CD4-positive, alpha-beta memory T cell (primary cell): ENCODE data around the gene ARID3A. TPM values are rescaled to one million over a fixed set of nuclear protein-coding genes. Genes with fewer than 3 reads are reported as not detected.

Source experiments
- CTCF ChIA-PET: fragments of 350-600 bp; sonication (Branson Sonifier 250); formaldehyde crosslinking; loops from one replicate; lab custom pipeline; 2021; ENCODE audit warnings: inconsistent platforms; ENCODE audit not compliant: partially characterized antibody; lab: Charles Lee
- POLR2A ChIA-PET: fragments of 350-600 bp; sonication (Branson Sonifier 250); formaldehyde crosslinking; loops from one replicate; lab custom pipeline; 2021; ENCODE audit not compliant: partially characterized antibody; lab: Charles Lee
- DNase-seq, 5 donors: peaks; one replicate each; pipeline versions ENCODE4 v3.0.0 to v3.0.0-alpha.2; 2020 to 2022; ENCODE audit warnings: mixed read lengths in 1 of 5
- H3K27ac ChIP-seq: one replicate; pipeline ENCODE4 v1.7.0; 2013; ENCODE audit warnings: low read depth, low read length
- H3K27me3 ChIP-seq: 2 replicates; pipeline ENCODE4 v1.7.0; 2013; ENCODE audit warnings: mild to moderate bottlenecking, low read length, moderate library complexity; ENCODE audit not compliant: insufficient read depth
- H3K36me3 ChIP-seq: 2 replicates; pipeline ENCODE4 v1.7.0; 2013; ENCODE audit warnings: mild to moderate bottlenecking, low read length, moderate library complexity; ENCODE audit not compliant: insufficient read depth
- H3K4me1 ChIP-seq: 2 replicates; pipeline ENCODE4 v1.7.0; 2013; ENCODE audit warnings: mild to moderate bottlenecking, low read length, moderate library complexity; ENCODE audit not compliant: insufficient read depth
- H3K4me3 ChIP-seq, 2 donors: one replicate each; pipeline ENCODE4 v1.7.0; 2013; ENCODE audit warnings: low read length in 2 of 2, mild to moderate bottlenecking in 1 of 2
- H3K9me3 ChIP-seq, 2 donors: one replicate each; pipeline ENCODE4 v1.7.0; 2013; ENCODE audit warnings: low read length in 2 of 2, control low read depth in 1 of 2; ENCODE audit not compliant: control insufficient read depth in 1 of 2
- H3K27ac Mint-ChIP-seq, 7 donors: one replicate each; pipeline ENCODE4 v1.8.0; 2020 to 2021; ENCODE audit warnings: mixed read lengths in 7 of 7, mild to moderate bottlenecking in 6 of 7, inconsistent platforms in 3 of 7, moderate library complexity in 3 of 7
- H3K27me3 Mint-ChIP-seq, 2 donors: one replicate each; pipeline ENCODE4 v1.8.0; 2020 to 2021; ENCODE audit warnings: mixed read lengths in 2 of 2
- H3K36me3 Mint-ChIP-seq, 2 donors: one replicate each; pipeline ENCODE4 v1.8.0; 2020 to 2021; ENCODE audit warnings: mixed read lengths in 2 of 2, inconsistent platforms in 1 of 2, mild to moderate bottlenecking in 1 of 2
- H3K4me1 Mint-ChIP-seq, 4 donors: one replicate each; pipeline ENCODE4 v1.8.0; 2020 to 2021; ENCODE audit warnings: mixed read lengths in 4 of 4, mild to moderate bottlenecking in 1 of 4
- H3K4me3 Mint-ChIP-seq, 8 donors: one replicate each; pipeline ENCODE4 v1.8.0; 2020 to 2021; ENCODE audit warnings: mixed read lengths in 8 of 8, mild to moderate bottlenecking in 7 of 8, moderate library complexity in 6 of 8, inconsistent platforms in 3 of 8
- H3K9me3 Mint-ChIP-seq, 8 donors: one replicate each; pipeline ENCODE4 v1.8.0; 2020 to 2021; ENCODE audit warnings: mixed read lengths in 8 of 8, mild to moderate bottlenecking in 5 of 8, inconsistent platforms in 3 of 8, moderate library complexity in 1 of 8
- intact Hi-C: fragments of 100-400 bp; cut with micrococcal nuclease; formaldehyde crosslinking; loops from one replicate; pipeline ENCODE4 v1.15.1; 2023
- polyA plus RNA-seq, 2 donors: library from polyadenylated mRNA; unstranded; fragments of 300-500 nt; fragmentation: Illumina TruSeq; gene quantifications; one replicate each; pipeline ENCODE4 v1.2.3, GENCODE V29; 2021
- total RNA-seq, 2 experiments: library from RNA; stranded (reverse); gene quantifications; one replicate each; pipeline ENCODE4 v1.2.3, GENCODE V29; 2021

The ARID3A gene
- total and polyA plus RNA-seq, 4 experiments from 2014 or later, result 0.27 to 9.6 (median 5.2) TPM

GRCh38 chr19:941292-942132, 15.7 kb downstream of the ARID3A start:
- intact Hi-C loops, result loop anchor here (2.0 kb wide), 1 partner anchor 17 kb away; no protein-coding TSS in a partner anchor
- peak overlapping the region; percentile 29 to 38 for H3K4me3 ChIP-seq
- Mint-ChIP-seq H3K27me3 (no peaks in the 10 kb centered on the region), H3K36me3 (no peaks in the 10 kb centered on the region), H3K9me3 (peaks cover 0 to 2% (median 0%) of the 10 kb centered on the region in 8 donors), H3K4me1 (peaks cover 14 to 32% (median 23%) of the 10 kb centered on the region in 4 donors), H3K4me3 (peak overlapping the region; percentile 60 to 79 (median 72)), H3K27ac (peak overlapping the region in 6 of 7 donors; percentile 60 to 81 (median 72))
- H3K27me3 ChIP-seq, result no peaks in the 10 kb centered on the region
- peak overlapping the region; percentile 5 for H3K27ac ChIP-seq
- CTCF ChIA-PET, result interaction anchor here (1.0 kb wide), 1 partner anchor 78 kb away, joined by 4 read pairs; no protein-coding TSS in a partner anchor
- H3K36me3 ChIP-seq, result no peaks in the 10 kb centered on the region
- peaks cover 21% of the 10 kb centered on the region for H3K4me1 ChIP-seq
- POLR2A ChIA-PET, result interaction anchor here (1.4 to 1.7 kb wide), 2 partner anchors 9 to 18 kb away, joined by 3 to 6 read pairs; no protein-coding TSS in a partner anchor
- H3K9me3 ChIP-seq, result no peaks in the 10 kb centered on the region
- DNase-seq, result no peak

- Mint-ChIP-seq H3K4me1 (peaks cover 13 to 28% (median 20%) of the 10 kb centered on the region in 4 donors), H3K27ac (no peak overlapping the region), H3K27me3 (no peaks in the 10 kb centered on the region), H3K9me3 (peaks cover 0 to 2% (median 0%) of the 10 kb centered on the region in 8 donors), H3K36me3 (no peaks in the 10 kb centered on the region), H3K4me3 (no peak overlapping the region)
- H3K27ac ChIP-seq, result no peak overlapping the region
- peaks cover 20% of the 10 kb centered on the region for H3K4me1 ChIP-seq
- ChIA-PET POLR2A (interaction anchor here (1.7 kb wide), 1 partner anchor 10 kb away, joined by 6 read pairs; no protein-coding TSS in a partner anchor), CTCF (interaction anchor here (2.0 kb wide), 1 partner anchor 42 kb away, joined by 6 read pairs; the partner anchor contains the start of gene WDR18)
- H3K9me3 ChIP-seq, result no peaks in the 10 kb centered on the region
- no peaks in the 10 kb centered on the region for H3K27me3 ChIP-seq
- no peaks in the 10 kb centered on the region for H3K36me3 ChIP-seq
- H3K4me3 ChIP-seq, result no peak overlapping the region
- intact Hi-C loops, result no loop called here
- DNase-seq, result no peak
Measured at GRCh38 chr19:942133-942645, 16.4 kb downstream of the ARID3A start.

GRCh38 chr19:943551-944170, 17.8 kb downstream of the ARID3A start:
- no peaks in the 10 kb centered on the region for H3K9me3 ChIP-seq
- DNase-seq, result no peak
- no peaks in the 10 kb centered on the region for H3K27me3 ChIP-seq
- H3K27me3 Mint-ChIP-seq, result no peaks in the 10 kb centered on the region
- H3K36me3 Mint-ChIP-seq, result no peaks in the 10 kb centered on the region
- no peak overlapping the region for H3K27ac Mint-ChIP-seq
- H3K4me1 Mint-ChIP-seq, result peaks cover 9 to 19% (median 13%) of the 10 kb centered on the region in 4 donors
- H3K9me3 Mint-ChIP-seq, result no peaks in the 10 kb centered on the region
- peaks cover 16% of the 10 kb centered on the region for H3K4me1 ChIP-seq
- H3K27ac ChIP-seq, result no peak overlapping the region
- ChIA-PET POLR2A (interaction anchor here (1.1 kb wide), 1 partner anchor 17 kb away, joined by 3 read pairs; no protein-coding TSS in a partner anchor), CTCF (interaction anchor here (2.0 kb wide), 1 partner anchor 41 kb away, joined by 6 read pairs; the partner anchor contains the start of gene WDR18)
- intact Hi-C loops, result no loop called here
- H3K36me3 ChIP-seq, result no peaks in the 10 kb centered on the region
- H3K4me3 Mint-ChIP-seq, result no peak overlapping the region
- H3K4me3 ChIP-seq, result no peak overlapping the region

- no peaks in the 10 kb centered on the region for H3K36me3 ChIP-seq
- ChIA-PET CTCF (interaction anchor here (1.2 to 2.0 kb wide), 2 partner anchors 37 to 40 kb away, joined by 4 to 6 read pairs; partner anchors contain the start of gene WDR18), POLR2A (no interaction called here)
- no peaks in the 10 kb centered on the region for H3K9me3 ChIP-seq
- H3K4me3 ChIP-seq, result no peak overlapping the region
- H3K27me3 Mint-ChIP-seq, result no peaks in the 10 kb centered on the region
- H3K9me3 Mint-ChIP-seq, result no peaks in the 10 kb centered on the region
- no peak overlapping the region for H3K4me3 Mint-ChIP-seq
- intact Hi-C loops, result no loop called here
- DNase-seq, result no peak
- no peak overlapping the region for H3K27ac Mint-ChIP-seq
- no peaks in the 10 kb centered on the region for H3K36me3 Mint-ChIP-seq
- H3K4me1 ChIP-seq, result peaks cover 16% of the 10 kb centered on the region
- no peaks in the 10 kb centered on the region for H3K27me3 ChIP-seq
- H3K27ac ChIP-seq, result no peak overlapping the region
- peaks cover 9 to 19% (median 13%) of the 10 kb centered on the region in 4 donors for H3K4me1 Mint-ChIP-seq
Measured at GRCh38 chr19:944171-944567, 18.3 kb downstream of the ARID3A start.

GRCh38 chr19:944663-945241, 18.9 kb downstream of the ARID3A start:
- H3K36me3 ChIP-seq, result no peaks in the 10 kb centered on the region
- ChIA-PET POLR2A (no interaction called here), CTCF (interaction anchor here (1.2 kb wide), 1 partner anchor 37 kb away, joined by 4 read pairs; no protein-coding TSS in a partner anchor)
- H3K36me3 Mint-ChIP-seq, result no peaks in the 10 kb centered on the region
- no peak for DNase-seq
- H3K27me3 Mint-ChIP-seq, result no peaks in the 10 kb centered on the region
- H3K4me3 Mint-ChIP-seq, result peak overlapping the region in 1 of 8 donors; percentile 36
- H3K27me3 ChIP-seq, result no peaks in the 10 kb centered on the region
- peaks cover 9 to 16% (median 12%) of the 10 kb centered on the region in 4 donors for H3K4me1 Mint-ChIP-seq
- intact Hi-C loops, result no loop called here
- no peaks in the 10 kb centered on the region for H3K9me3 ChIP-seq
- no peak overlapping the region for H3K4me3 ChIP-seq
- no peaks in the 10 kb centered on the region for H3K9me3 Mint-ChIP-seq
- peaks cover 16% of the 10 kb centered on the region for H3K4me1 ChIP-seq
- H3K27ac Mint-ChIP-seq, result no peak overlapping the region
- no peak overlapping the region for H3K27ac ChIP-seq

GRCh38 chr19:945401-946252, 19.8 kb downstream of the ARID3A start:
- ChIA-PET CTCF (interaction anchor here (1.2 kb wide), 1 partner anchor 36 kb away, joined by 4 read pairs; no protein-coding TSS in a partner anchor), POLR2A (no interaction called here)
- Mint-ChIP-seq H3K9me3 (no peaks in the 10 kb centered on the region), H3K4me3 (no peak overlapping the region), H3K4me1 (peaks cover 5 to 10% (median 7%) of the 10 kb centered on the region in 4 donors), H3K27me3 (no peaks in the 10 kb centered on the region), H3K36me3 (no peaks in the 10 kb centered on the region), H3K27ac (no peak overlapping the region)
- H3K9me3 ChIP-seq, result no peaks in the 10 kb centered on the region
- peaks cover 10% of the 10 kb centered on the region for H3K4me1 ChIP-seq
- no peak overlapping the region for H3K27ac ChIP-seq
- H3K4me3 ChIP-seq, result no peak overlapping the region
- no peaks in the 10 kb centered on the region for H3K27me3 ChIP-seq
- H3K36me3 ChIP-seq, result no peaks in the 10 kb centered on the region
- intact Hi-C loops, result no loop called here
- no peak for DNase-seq
